CMK (cell line): ENCODE results near the gene RASAL2.
A peak's percentile ranks its signal among the peaks of the same experiment; 100 is the strongest.
"Not testable (repeated sequence)": the region's sequence is repeated elsewhere in the genome, so short reads cannot be mapped to it uniquely, and the experiment has no call there.

Experiments
- DNase-seq: peaks from one replicate; pipeline ENCODE4 v3.0.0-alpha.2; 2010; ENCODE audit warnings: low read depth

Gene RASAL2

GRCh38 chr1:178495158-178495557 lies 401.3 kb downstream of the RASAL2 start:
- no peak for DNase-seq

GRCh38 chr1:178495741-178496409 lies 402.0 kb downstream of the RASAL2 start:
- no peak for DNase-seq

GRCh38 chr1:178496410-178497135 lies 402.7 kb downstream of the RASAL2 start, which contains the start of gene CLEC20A:
CLEC20A (minus strand) TSS chr1:178496964; CDS start chr1:178496939, 25 bp downstream.
- no peak for DNase-seq

GRCh38 chr1:178497903-178498478 lies 404.1 kb downstream of the RASAL2 start:
- DNase-seq = no peak

- no peak for DNase-seq
Measured at GRCh38 chr1:178498896-178499675, 405.2 kb downstream of the RASAL2 start.

GRCh38 chr1:178500091-178500770 lies 406.3 kb downstream of the RASAL2 start:
- DNase-seq = no peak

GRCh38 chr1:178500936-178501554 lies 407.1 kb downstream of the RASAL2 start:
- no peak for DNase-seq

- DNase-seq = peak; percentile 63
Measured at GRCh38 chr1:178501705-178502329, 407.9 kb downstream of the RASAL2 start.

GRCh38 chr1:178502330-178502714 lies 408.4 kb downstream of the RASAL2 start:
- DNase-seq = no peak

GRCh38 chr1:178502856-178503255 lies 409.0 kb downstream of the RASAL2 start:
- no peak for DNase-seq

GRCh38 chr1:178503316-178503715 lies 409.4 kb downstream of the RASAL2 start:
- DNase-seq = not testable (repeated sequence)

GRCh38 chr1:178503849-178504248 lies 409.9 kb downstream of the RASAL2 start:
- DNase-seq = no peak

- DNase-seq = no peak
Measured at GRCh38 chr1:178504286-178504685, 410.4 kb downstream of the RASAL2 start.

GRCh38 chr1:178506177-178506576 lies 412.3 kb downstream of the RASAL2 start:
- DNase-seq = no peak

- no peak for DNase-seq
Measured at GRCh38 chr1:178506669-178507068, 412.8 kb downstream of the RASAL2 start.

- DNase-seq = no peak
Measured at GRCh38 chr1:178509414-178510007, 415.6 kb downstream of the RASAL2 start.

GRCh38 chr1:178510155-178510554 lies 416.3 kb downstream of the RASAL2 start:
- no peak for DNase-seq

- no peak for DNase-seq
Measured at GRCh38 chr1:178512566-178513277, 418.8 kb downstream of the RASAL2 start, which contains the start of gene TEX35. TEX35 (plus strand) TSS chr1:178513109; CDS start chr1:178513189, 80 bp downstream.

GRCh38 chr1:178513278-178513983 lies 419.5 kb downstream of the RASAL2 start:
- DNase-seq = no peak
